ENCODE data around the gene MAEL. TPM values are rescaled to one million over a fixed set of nuclear protein-coding genes. Genes with fewer than 3 reads are reported as not detected.

MAEL gene
- total and polyA plus RNA-seq, 2 of the 13 experiments (the other 11 are each of a cell fraction or from before 2014, with no cell fraction given) = not detected

DNA sequence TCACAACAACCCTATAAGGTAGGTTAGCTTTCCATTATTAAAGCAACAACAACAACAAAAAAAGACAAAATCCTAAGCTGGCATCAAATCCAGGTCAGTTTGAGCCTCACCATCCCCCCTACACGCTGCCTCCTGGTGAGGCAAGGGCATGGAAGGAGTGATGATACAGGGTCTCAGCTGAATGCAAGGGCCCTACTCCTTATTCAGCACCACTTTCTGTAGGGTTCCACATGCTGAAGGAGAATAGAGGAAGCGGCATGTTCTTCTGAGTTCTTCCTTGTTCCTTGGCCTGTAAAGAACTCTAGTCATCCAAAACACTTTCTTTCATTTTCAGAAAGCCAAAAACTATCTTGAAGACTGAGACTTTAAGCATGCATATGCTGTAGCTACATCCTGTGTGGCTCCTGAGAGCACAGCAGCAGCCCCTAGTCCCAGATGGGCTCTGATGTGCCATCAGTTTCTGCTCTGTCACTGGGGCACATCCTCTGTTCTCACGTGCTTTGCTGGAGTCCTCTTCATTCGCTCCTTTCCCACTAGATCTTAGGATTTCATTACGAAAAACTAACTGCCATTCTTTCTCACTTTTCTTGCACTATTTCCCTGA lies 19.9 kb upstream of the MAEL start (continued):
- TF ChIP-seq, protein P1, sequence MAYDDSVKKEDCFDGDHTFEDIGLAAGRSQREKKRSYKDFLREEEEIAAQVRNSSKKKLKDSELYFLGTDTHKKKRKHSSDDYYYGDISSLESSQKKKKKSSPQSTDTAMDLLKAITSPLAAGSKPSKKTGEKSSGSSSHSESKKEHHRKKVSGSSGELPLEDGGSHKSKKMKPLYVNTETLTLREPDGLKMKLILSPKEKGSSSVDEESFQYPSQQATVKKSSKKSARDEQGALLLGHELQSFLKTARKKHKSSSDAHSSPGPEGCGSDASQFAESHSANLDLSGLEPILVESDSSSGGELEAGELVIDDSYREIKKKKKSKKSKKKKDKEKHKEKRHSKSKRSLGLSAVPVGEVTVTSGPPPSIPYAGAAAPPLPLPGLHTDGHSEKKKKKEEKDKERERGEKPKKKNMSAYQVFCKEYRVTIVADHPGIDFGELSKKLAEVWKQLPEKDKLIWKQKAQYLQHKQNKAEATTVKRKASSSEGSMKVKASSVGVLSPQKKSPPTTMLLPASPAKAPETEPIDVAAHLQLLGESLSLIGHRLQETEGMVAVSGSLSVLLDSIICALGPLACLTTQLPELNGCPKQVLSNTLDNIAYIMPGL (CRISPR knock-in tag; IDR thresholded peaks at IDR 0.05; ENCODE audit: borderline replicate concordance in 1 of 2, low read depth in 1 of 2) = no peak
- TF ChIP-seq, protein P2, sequence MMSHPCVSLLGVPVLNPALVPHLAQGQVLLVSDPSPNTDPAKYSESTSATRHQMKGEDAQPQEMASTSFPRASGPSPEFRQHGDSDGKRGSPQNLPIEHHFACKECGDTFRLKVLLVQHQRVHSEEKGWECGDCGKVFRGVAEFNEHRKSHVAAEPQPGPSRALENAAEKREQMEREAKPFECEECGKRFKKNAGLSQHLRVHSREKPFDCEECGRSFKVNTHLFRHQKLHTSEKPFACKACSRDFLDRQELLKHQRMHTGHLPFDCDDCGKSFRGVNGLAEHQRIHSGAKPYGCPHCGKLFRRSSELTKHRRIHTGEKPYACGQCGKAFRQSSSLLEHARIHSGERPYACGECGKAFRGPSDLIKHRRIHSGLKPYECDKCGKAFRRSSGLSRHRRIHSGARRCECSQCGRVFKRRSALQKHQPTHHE (CRISPR knock-in tag; IDR thresholded peaks at IDR 0.05; ENCODE audit: borderline replicate concordance) = no peak
- TF ChIP-seq, protein P3, sequence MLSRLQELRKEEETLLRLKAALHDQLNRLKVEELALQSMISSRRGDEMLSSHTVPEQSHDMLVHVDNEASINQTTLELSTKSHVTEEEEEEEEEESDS (CRISPR knock-in tag; IDR thresholded peaks at IDR 0.05; ENCODE audit: borderline replicate concordance) = no peak
- TF ChIP-seq, protein P4, sequence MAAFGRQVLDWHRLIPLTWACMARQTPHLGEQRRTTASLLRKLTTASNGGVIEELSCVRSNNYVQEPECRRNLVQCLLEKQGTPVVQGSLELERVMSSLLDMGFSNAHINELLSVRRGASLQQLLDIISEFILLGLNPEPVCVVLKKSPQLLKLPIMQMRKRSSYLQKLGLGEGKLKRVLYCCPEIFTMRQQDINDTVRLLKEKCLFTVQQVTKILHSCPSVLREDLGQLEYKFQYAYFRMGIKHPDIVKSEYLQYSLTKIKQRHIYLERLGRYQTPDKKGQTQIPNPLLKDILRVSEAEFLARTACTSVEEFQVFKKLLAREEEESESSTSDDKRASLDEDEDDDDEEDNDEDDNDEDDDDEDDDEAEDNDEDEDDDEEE (CRISPR knock-in tag; IDR thresholded peaks at IDR 0.05) = no peak

DNA sequence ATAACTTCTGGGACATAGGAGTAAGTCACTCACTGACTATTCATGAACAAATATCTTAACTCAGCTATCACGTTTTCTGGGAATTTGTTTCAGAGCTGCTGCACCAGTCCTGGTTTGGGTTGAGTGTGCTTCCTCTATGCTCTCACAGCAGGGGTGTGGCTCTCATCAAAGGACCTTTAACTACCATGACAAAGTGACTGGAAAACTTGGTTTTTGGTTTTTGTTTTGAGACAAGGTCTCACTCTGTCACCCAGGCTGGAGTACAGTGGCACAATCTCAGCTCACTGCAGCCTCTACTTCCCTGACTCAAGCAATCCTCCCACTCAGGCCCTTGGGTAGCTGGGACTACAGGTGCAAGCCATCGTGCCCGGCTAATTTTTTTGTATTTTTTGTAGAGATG lies 17.8 kb upstream of the MAEL start:
- Histone ChIP-seq H3K79me2 (ENCODE audit: insufficient read depth, low read length) (no peaks in the 10 kb centered on the region), H3K4me2 (ENCODE audit: low read depth, low read length) (no peak overlapping the region), H3K9ac (ENCODE audit: insufficient read depth, low read depth, low read length) (no peak overlapping the region), H3K27me3 (ENCODE audit: control insufficient read depth in 1 of 2, insufficient read depth in 2 of 2, low read length in 2 of 2) (peaks cover 0 to 41% of the 10 kb centered on the region in 2 experiments; a peak in 3 of 5 replicates), H3K36me3 (replicated peaks in 1 of 2; ENCODE audit: control insufficient read depth in 1 of 2, insufficient read depth in 2 of 2, low read length in 2 of 2) (no peaks in the 10 kb centered on the region), H3K4me1 (ENCODE audit: insufficient read depth, low read length) (peaks cover 10% of the 10 kb centered on the region; the same call in 1 of the 2 replicates), H3K4me3 (replicated peaks in 1 of 3; ENCODE audit: insufficient read depth in 1 of 3, low read depth in 2 of 3, low read length in 3 of 3) (no peak overlapping the region), H4K20me1 (ENCODE audit: insufficient read depth, low read length) (no peaks in the 10 kb centered on the region), H2AFZ (ENCODE audit: low read length) (no peak overlapping the region), H3K9me3 (ENCODE audit: low read length) (no peaks in the 10 kb centered on the region), H3K27ac (ENCODE audit: extremely low read length, insufficient read depth, low read length) (no peak overlapping the region)
- BruUV-seq (replicated peaks) = no TSS peak
- POLR2A ChIA-PET = no interaction called here
- CTCF ChIA-PET (ENCODE audit: low intra/inter-chr PET ratio, low total read pairs) = no interaction called here
- no peak for DNase-seq (ENCODE audit: low spot score)
- 21% methylated on average over 3 of the region's 3 CpGs for WGBS (ENCODE audit: low lambda C conversion rate)
- intact Hi-C loops (cut with micrococcal nuclease; ENCODE audit: unreplicated experiment) (no loop called here), in situ Hi-C loops (cut with HindIII; ENCODE audit: extremely low pct_ligation_motif_present, low pct_unique_long_range_greater_than_20kb) (no loop called here)
- ATAC-seq = no peak
- TF ChIP-seq FIP1L1 (IDR thresholded peaks at IDR 0.05; ENCODE audit: borderline replicate concordance, insufficient read depth, low read depth, low read length) (no peak), PTBP1 (IDR thresholded peaks at IDR 0.05; ENCODE audit: low read depth, low read length, poor library complexity, severe bottlenecking) (no peak)
- FAIRE-seq = no peak

Measured in HepG2 (cell line).